GM04503 (cell line): ENCODE data around the gene HASPIN.

ENCODE experiments used
- DNase-seq: peaks from one replicate; pipeline ENCODE4 v3.0.0-alpha.2; 2012; ENCODE audit warnings: low read depth

The HASPIN gene

GRCh38 chr17:3766779-3767178, 43.1 kb downstream of the HASPIN start:
- DNase-seq, result no peak

- no peak for DNase-seq
These were observed 44.6 kb downstream of the HASPIN start for GRCh38 chr17:3768341-3768740.

DNA sequence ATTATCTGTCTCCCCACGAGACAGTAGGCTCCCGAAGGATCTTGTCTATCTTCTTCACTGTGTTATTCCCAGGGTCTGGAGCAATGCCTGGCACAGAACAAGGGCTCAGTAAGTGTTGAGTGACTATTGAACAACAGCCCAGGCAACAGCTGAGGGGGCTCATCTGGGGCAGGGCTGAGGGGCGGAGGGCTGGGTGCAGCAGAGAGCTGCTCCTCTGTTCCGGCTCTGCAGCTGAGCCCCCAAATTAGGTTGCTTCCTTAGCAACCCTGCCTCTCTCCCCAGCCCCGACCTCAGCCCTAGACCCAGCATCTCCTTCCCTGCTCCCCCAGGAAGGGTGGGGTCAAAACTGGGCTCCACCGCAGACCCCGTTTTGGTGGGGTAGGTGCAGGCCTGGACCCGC, 45.1 kb downstream of the HASPIN start:
- DNase-seq, result no peak

DNA sequence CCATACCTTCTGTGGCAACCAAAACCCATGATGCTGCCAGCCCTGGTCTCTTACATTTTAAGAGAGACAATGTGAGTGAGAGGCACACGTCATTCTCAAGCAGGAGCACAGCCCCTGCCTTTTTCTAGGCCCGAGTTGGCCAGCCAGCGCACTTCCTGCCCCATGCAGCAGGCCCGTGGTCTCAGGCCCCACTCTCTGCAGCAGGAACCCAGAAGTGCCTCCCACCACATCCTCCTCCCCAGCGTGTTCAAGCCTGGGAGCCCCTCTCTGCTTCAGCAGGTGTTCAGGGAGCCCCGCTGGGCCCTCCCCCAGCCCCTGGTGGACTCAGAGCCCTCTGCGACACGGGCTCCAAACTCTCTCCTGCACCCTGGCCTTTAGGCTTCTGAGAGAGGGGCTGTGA, 46.8 kb downstream of the HASPIN start:
- no peak for DNase-seq

GRCh38 chr17:3771140-3771539, 47.4 kb downstream of the HASPIN start:
- no peak for DNase-seq

DNA sequence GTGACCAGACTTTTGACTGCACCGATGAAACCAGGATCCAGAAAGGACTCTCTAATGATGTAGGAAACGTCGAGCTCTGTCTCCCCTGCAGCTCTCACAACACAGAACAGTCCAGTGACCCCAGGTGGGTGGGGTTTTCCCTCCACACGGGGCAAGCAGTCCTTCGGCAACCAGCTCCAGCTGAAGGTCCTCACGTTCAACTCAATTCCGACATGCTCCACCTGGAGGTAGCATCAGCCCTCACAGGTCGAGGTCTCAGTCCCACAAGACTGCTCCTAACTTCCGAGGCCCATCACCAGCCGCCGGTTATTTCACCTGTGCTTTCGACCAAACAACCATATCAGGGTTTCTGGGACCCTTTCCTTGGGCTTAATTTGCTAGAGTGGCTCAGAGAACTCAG, 49.1 kb downstream of the HASPIN start:
- no peak for DNase-seq

GRCh38 chr17:3773511-3773910, 49.8 kb downstream of the HASPIN start:
- peak; percentile 21 for DNase-seq

DNA sequence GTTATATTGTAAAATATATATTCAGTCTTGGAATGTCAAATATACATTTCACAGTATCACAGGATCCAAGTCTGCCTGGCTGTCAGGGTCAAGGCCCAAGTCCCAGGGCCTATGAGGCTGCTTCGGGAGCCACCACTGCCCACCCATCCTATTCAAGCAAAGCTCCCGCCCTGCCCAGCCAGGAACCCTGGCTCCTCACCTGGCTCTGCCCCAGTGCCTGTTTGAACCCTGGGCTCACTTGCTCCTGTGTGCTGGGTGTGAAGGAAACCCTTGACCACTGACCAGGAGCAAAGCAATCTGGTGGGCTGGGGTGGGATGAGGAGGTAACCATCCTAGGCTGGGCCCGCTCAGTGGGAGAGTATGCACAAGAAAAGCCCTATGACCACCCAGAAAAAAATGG, 50.3 kb downstream of the HASPIN start:
- no peak for DNase-seq
